ENCODE measurements around the gene CDC14C.
"Not testable (repeated sequence)": the region's sequence is repeated elsewhere in the genome, so short reads cannot be mapped to it uniquely, and the experiment has no call there.

Gene CDC14C

DNA sequence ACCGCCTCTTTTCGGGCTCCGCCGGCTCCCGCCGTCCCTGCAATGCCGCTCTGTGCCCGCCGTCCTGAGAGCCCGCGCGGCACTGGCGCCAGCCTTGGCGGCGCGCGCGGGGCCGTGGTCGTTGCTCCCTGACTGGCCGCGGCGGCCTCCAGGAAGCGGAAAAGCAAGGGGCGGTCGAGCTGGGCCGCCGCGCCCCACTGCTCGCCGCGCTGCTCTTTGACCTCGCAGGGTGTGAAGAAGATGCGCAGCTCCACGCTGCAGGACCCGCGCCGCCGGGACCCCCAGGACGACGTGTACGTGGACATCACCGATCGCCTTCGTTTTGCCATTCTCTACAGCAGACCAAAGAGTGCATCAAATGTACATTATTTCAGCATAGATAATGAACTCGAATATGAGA is at the start of gene CDC14C:
Gene CDC14C, plus strand, starts transcription at position 115 of the 400 bp plus-strand sequence. Its CDS starts 126 bp downstream, at position 241.
- no peak for DNase-seq

GRCh38 chr7:48875045-48875916 is 49.1 kb upstream of the CDC14C start:
- no peak for DNase-seq

GRCh38 chr7:48876087-48876486 is 48.3 kb upstream of the CDC14C start:
- DNase-seq: no peak

- no peak for DNase-seq
Observed at GRCh38 chr7:48880851-48881250, 43.5 kb upstream of the CDC14C start.

- no peak for DNase-seq
Observed at GRCh38 chr7:48887500-48887899, 36.8 kb upstream of the CDC14C start.

GRCh38 chr7:48894574-48894973 is 29.8 kb upstream of the CDC14C start:
- DNase-seq: no peak

GRCh38 chr7:48899932-48900331 is 24.4 kb upstream of the CDC14C start:
- DNase-seq: no peak

DNA sequence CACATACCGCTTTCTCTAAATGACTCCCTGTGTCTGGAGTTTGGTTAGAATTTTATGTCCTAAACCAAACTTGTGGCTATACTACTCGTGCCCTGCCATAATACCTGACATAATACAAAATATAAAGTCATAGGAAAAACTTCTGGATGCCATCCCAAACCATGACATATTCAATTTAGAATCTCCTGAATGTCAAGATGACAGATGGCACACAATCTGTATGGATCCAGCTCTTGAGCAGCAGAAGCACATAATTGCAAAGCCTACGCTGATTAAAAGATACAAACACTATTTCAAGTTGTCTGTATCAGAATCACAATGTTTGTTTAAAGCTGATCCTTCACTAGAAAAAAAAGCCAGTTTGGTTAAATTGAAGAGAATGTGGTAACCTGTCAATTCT is 22.4 kb upstream of the CDC14C start:
- DNase-seq: no peak

DNA sequence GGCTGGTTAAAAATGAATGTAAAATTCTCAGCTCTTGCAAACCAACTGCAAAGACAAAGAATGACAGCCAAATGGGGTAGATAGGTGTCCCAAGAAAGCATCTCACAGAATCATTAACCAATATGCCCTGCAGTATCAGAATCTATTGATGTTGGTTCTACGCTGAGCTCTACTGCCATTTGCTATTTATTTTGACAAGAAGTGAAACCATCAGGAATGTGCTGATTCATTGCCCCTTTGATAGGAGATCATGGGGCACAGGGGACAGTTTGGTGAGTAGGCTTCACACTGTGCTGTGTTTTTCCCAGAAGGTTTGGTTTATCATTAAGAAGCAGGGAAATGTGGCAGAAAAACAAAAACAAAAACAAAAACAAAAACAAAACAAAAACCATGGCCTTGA is 19.4 kb upstream of the CDC14C start:
- DNase-seq: no peak

- DNase-seq: not testable (repeated sequence)
Observed at GRCh38 chr7:48905686-48906085, 18.7 kb upstream of the CDC14C start.

GRCh38 chr7:48909887-48910286 is 14.5 kb upstream of the CDC14C start:
- not testable (repeated sequence) for DNase-seq

GRCh38 chr7:48931481-48931880 is 7.1 kb downstream of the CDC14C start:
- no peak for DNase-seq

GRCh38 chr7:48932126-48932910 is 8.0 kb downstream of the CDC14C start:
- no peak for DNase-seq

- DNase-seq: no peak
Observed at GRCh38 chr7:48933549-48934085, 9.3 kb downstream of the CDC14C start.

DNA sequence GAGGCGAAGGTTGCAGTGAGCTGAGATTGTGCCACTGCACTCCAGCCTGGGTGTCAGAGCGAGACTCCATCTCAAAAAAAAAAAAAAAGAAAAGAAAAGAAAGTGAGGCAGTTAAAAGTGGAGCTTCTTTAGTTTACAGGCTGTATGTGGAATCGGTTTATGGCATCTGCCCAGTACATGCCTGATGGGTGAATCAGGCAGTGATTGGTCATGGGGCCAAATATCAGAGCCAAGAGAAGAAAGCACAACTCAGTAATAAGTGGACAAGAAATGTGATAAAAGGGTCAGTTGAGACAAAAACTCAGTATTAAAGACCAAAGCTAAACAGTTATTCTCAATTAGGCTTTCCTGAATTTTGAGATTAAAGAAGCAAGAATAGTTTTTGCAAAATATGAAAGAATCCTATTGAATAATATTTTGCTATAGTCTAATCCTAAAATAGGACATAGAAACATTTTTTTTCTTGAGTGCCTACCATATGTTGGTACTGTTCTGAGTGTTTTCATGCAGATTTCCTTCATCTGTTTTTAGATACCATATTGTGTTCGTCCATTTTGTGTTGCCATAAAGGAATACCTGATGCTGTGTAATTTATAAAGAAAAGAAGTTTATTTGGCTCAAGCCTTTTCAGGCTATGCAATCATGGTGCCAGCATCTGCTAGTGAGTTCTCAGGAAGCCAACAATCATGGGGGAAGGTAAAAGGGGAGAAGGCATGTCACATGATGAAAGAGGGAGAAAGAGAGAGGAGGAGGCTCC is 14.4 kb downstream of the CDC14C start:
- no peak for DNase-seq

DNA sequence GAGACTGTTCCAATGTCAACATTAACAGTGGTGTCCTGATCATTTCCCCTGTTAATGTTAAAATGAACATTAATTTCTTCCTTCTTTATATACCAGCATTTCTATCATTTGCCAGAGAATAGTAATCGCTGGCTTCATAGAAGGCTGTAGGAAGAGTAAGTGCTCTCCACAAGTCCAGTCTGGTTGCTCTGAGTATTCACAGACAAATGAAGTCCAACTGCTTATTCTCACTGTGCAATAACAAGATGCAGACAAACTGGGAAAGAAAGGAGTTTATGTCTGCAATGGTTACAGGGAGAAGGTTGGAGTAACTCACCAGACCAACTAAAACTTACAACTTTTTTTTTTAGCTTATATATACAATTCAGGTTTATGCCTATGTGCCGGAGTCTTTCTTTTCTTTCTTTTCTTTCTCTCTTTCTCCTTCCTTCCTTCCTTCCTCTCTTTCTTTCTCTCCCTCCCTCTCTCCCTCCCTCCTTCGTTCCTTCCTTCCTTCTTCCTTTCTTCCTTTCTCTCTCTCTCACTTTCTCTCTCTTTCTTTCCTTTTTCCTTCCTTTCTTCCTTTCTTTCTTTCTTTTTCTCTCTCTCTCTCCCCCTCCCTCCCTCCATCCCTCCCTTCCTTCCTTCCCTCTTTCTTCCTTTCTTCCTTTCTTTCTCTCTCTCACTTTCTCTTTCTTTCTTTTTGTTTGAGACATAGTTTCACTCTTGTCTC is 19.1 kb downstream of the CDC14C start:
- DNase-seq: no peak

- no peak for DNase-seq
Observed at GRCh38 chr7:48955916-48956315, 31.6 kb downstream of the CDC14C start.

- no peak for DNase-seq
Observed at GRCh38 chr7:48959676-48960075, 35.3 kb downstream of the CDC14C start.

GRCh38 chr7:48962821-48963505 is 38.6 kb downstream of the CDC14C start:
- no peak for DNase-seq

- no peak for DNase-seq
Observed at GRCh38 chr7:48964074-48964473, 39.7 kb downstream of the CDC14C start.

- no peak for DNase-seq
Observed at GRCh38 chr7:48971173-48971572, 46.8 kb downstream of the CDC14C start.

DNA sequence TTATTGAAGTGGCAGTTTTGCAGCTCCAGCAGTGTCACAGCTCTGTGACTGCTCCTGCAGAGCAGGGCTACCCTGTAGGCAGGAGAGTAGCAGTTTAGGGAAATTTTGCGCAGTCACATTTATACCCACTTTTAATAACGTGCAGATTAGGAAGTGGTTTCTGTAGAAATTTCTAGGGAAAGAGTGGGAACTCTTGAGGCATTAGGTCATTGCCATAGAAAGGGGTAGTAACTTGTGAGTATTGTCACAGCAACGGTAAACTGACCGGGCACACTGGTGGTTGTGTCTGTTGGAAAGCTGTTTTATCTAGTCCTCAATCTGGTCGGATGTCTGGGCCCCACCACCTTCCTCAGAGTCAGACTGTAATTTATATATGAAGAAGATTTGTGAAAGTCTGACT is 51.9 kb downstream of the CDC14C start:
- no peak for DNase-seq

All from activated CD4-positive, alpha-beta T cell treated with anti-CD3 and anti-CD28 coated beads, Interleukin-2, amount 50 U/mL, for 4 hours (primary cell).